Type B pancreatic cell (in vitro differentiated cells): ENCODE data around the gene ERC1. TPM values are rescaled to one million over a fixed set of nuclear protein-coding genes. Genes with fewer than 3 reads are reported as not detected.
A peak's percentile ranks its signal among the peaks of the same experiment; 100 is the strongest.

Experiments used
- DNase-seq: peaks from one replicate; pipeline ENCODE4 v3.0.0; 2021; ENCODE audit warnings: mixed read lengths; ENCODE audit not compliant: unreplicated experiment; ENCODE audit errors: extremely low spot score
- H3K27ac Mint-ChIP-seq: 2 replicates; pipeline ENCODE4 v1.8.0; 2021; ENCODE audit warnings: mild to moderate bottlenecking, mixed read lengths
- H3K27me3 Mint-ChIP-seq: 2 replicates; pipeline ENCODE4 v1.8.0; 2021; ENCODE audit warnings: mixed read lengths
- H3K36me3 Mint-ChIP-seq: 2 replicates; pipeline ENCODE4 v1.8.0; 2021; ENCODE audit warnings: mixed read lengths
- H3K4me1 Mint-ChIP-seq: one replicate; pipeline ENCODE4 v1.8.0; 2021; ENCODE audit warnings: mixed read lengths; ENCODE audit not compliant: unreplicated experiment
- H3K4me3 Mint-ChIP-seq: 2 replicates; pipeline ENCODE4 v1.8.0; 2021; ENCODE audit warnings: mild to moderate bottlenecking, mixed read lengths
- H3K9me3 Mint-ChIP-seq: 2 replicates; pipeline ENCODE4 v1.8.0; 2021; ENCODE audit warnings: mixed read lengths
- CTCF ChIP-seq: fragments of 200-600 bp; sonication (generic); conservative IDR thresholded peaks from 2 replicates; pipeline ENCODE4 v1.5.0; 2021; ENCODE audit warnings: antibody characterized with exemption, mild to moderate bottlenecking
- total RNA-seq: library from RNA; stranded (reverse); gene quantifications from 2 replicates; pipeline ENCODE4 v1.2.1, GENCODE V29; 2021; ENCODE audit warnings: low replicate concordance

Gene ERC1
- total RNA-seq, 1 donor from 2014 or later = 62.8 TPM

DNA sequence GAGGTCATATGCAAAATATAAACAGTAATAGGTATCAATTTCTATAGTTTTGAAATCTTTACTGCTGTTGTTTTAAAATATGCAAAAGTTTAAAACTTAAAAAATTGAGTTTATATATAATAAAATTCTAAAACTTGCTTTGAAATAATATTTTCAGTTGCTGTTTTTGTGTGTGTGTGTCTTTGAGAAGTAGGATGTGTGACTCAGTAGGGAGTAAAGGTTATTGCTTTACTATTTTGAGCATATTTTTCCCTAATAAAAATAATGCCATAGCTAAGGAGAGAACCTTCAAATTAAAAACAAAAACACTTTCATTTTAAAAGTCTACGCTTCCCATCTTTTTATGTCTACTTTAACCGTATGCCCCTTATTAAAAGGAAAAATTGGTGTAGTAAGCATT is 365.3 kb downstream of the ERC1 start:
- Mint-ChIP-seq H3K4me1 (peaks cover 10% of the 10 kb centered on the region), H3K27ac (peak overlapping the region; percentile 49)

GRCh38 chr12:1357171-1357570 is 366.1 kb downstream of the ERC1 start:
- H3K27ac Mint-ChIP-seq = peak overlapping the region; percentile 49
- peaks cover 23% of the 10 kb centered on the region for H3K36me3 Mint-ChIP-seq
- H3K4me1 Mint-ChIP-seq = peaks cover 9% of the 10 kb centered on the region
- peak overlapping the region; percentile 50 for H3K4me3 Mint-ChIP-seq
- no peaks in the 10 kb centered on the region for H3K9me3 Mint-ChIP-seq
- H3K27me3 Mint-ChIP-seq = no peaks in the 10 kb centered on the region
- TF ChIP-seq CTCF = no peak
- DNase-seq = no peak

More for the DNA sequence above, 365.3 kb downstream of the ERC1 start:
- peaks cover 26% of the 10 kb centered on the region for H3K36me3 Mint-ChIP-seq
- H3K9me3 Mint-ChIP-seq = no peaks in the 10 kb centered on the region
- DNase-seq = no peak
- H3K27me3 Mint-ChIP-seq = no peaks in the 10 kb centered on the region
- H3K4me3 Mint-ChIP-seq = no peak overlapping the region
- no peak for TF ChIP-seq CTCF

GRCh38 chr12:1357711-1358110 is 366.7 kb downstream of the ERC1 start:
- Mint-ChIP-seq H3K4me3 (no peak overlapping the region), H3K27me3 (peaks cover 3% of the 10 kb centered on the region), H3K4me1 (peaks cover 9% of the 10 kb centered on the region), H3K27ac (no peak overlapping the region), H3K36me3 (peaks cover 19% of the 10 kb centered on the region), H3K9me3 (no peaks in the 10 kb centered on the region)
- DNase-seq = no peak
- TF ChIP-seq CTCF = no peak

DNA sequence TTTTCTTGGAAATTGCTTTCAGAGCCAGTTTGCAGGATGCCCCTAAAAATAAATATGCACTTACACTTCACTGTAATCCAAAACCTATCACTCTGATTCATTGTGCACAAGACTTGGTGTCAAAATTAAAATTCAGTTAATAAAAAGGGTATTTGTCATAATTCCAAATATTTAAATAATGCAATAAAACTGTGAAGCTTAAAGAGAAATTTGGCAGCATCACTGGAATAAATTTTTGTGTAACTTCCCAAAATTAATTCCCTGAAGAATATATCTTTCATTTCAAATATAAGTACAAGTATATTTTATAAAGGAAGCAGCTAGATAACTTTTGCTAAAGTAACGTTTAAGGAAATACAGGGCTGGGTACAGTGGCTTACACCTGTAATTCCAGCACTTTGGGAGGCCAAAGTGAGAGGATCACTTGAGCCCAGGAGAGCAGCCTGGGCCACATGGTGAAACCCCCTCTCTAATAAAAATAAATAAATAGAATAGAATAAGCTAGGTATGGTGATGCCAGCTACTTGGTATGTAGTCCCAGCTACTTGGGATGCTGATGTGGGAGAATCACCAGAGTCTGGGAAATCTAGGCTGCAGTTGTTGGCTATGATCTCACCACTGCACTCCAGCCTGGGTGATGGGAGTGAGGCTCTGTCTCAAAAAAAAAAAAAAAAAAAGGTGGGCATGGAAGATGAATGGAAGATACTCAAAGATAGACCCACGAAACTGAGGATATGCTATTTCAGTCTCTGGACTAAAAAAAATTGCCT is 369.6 kb downstream of the ERC1 start:
- no peak overlapping the region for H3K27ac Mint-ChIP-seq
- H3K9me3 Mint-ChIP-seq = no peaks in the 10 kb centered on the region
- H3K4me1 Mint-ChIP-seq = peaks cover 9% of the 10 kb centered on the region
- peaks cover 15% of the 10 kb centered on the region for H3K36me3 Mint-ChIP-seq
- no peak for TF ChIP-seq CTCF
- no peak overlapping the region for H3K4me3 Mint-ChIP-seq
- peaks cover 3% of the 10 kb centered on the region for H3K27me3 Mint-ChIP-seq
- no peak for DNase-seq

DNA sequence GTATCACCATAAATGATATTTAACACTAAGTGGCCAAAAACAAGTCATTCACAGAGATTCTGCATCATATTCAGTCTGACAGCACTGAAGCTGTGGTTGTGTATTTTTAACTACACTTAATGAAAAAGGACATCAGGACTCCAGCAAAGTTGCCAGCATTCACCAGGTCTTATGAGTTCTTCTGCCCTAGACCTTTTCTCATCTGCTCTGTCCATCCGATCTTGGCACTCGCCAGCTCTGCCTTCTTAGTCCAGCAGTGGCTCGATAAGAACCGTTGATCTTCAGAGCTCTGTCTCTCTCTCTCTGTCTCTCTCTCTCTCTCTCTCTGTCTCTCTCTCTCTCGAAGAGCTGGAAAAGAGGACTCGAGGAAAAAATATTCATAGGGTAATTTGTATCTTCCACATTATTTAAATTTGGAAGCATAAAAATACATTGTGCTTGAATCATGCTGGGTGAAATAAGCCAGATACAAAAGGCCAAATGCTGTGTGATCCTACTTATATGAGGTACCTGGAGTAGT is 371.2 kb downstream of the ERC1 start:
- peaks cover 3% of the 10 kb centered on the region for H3K27me3 Mint-ChIP-seq

More for the DNA sequence above, 371.2 kb downstream of the ERC1 start:
- H3K27ac Mint-ChIP-seq = no peak overlapping the region
- DNase-seq = no peak
- H3K9me3 Mint-ChIP-seq = no peaks in the 10 kb centered on the region
- TF ChIP-seq CTCF = no peak
- no peak overlapping the region for H3K4me3 Mint-ChIP-seq
- peaks cover 10% of the 10 kb centered on the region for H3K36me3 Mint-ChIP-seq
- H3K4me1 Mint-ChIP-seq = peaks cover 3% of the 10 kb centered on the region
